ENCODE results near the gene BLVRA. TPM values are rescaled to one million over a fixed set of nuclear protein-coding genes. Genes with fewer than 3 reads are reported as not detected.

The BLVRA gene
- total RNA-seq, 1 donor: 20.6 TPM

DNA sequence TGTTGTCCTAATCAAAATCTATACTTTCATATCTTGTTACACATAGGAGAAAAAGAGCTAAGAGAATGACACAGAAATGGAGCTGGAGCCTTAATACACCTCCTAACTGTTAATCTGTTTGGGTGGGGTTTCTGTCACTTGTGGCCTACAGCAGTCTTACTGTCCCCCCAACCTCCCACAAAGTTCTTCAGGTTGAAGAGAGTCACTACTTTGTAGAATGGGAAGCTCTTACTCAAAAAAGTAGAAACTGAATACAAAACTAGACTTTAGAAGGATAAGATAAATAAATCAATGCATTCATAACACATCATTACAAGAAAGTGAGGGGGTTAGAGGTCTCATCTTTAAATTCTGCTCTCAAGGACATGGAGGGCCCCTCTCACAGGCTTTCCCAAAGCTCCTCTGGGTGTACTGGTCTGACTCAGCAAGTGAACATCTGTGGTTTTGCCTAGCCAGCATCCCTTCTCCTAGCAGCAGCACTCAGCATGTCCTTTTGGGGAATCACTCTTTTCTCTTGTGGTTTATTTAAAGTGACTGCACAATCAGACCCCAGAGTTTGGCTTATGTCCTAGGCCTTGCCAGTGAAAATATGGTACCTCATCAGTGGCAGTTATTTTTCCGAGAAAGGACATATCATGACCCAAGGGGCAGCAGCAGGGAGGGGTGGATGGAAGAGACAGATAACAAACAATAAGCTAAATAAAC lies 2.0 kb upstream of the BLVRA start:
- H3K27me3 ChIP-seq (ENCODE audit: insufficient read depth, low read length): peaks cover 2% of the 10 kb centered on the region
- H3K4me1 ChIP-seq (ENCODE audit: insufficient read depth, low read length): peaks cover 14% of the 10 kb centered on the region
- TF ChIP-seq CTCF (IDR thresholded peaks at IDR 0.05; ENCODE audit: extremely low read depth, low read depth, low read length): no peak
- peak overlapping the region; percentile 9 for H2AFZ ChIP-seq (ENCODE audit: low read length)
- DNase-seq (ENCODE audit: insufficient read length, low spot score, missing footprints): peak; percentile 97
- no peaks in the 10 kb centered on the region for H3K79me2 ChIP-seq (ENCODE audit: insufficient read depth, low read length)
- no peaks in the 10 kb centered on the region for H3K9me3 ChIP-seq (ENCODE audit: low read depth, low read length)
- no peaks in the 10 kb centered on the region for H4K20me1 ChIP-seq (ENCODE audit: insufficient read depth, low read length)
- H3K27ac ChIP-seq (ENCODE audit: low read depth, low read length): no peak overlapping the region
- no peak overlapping the region for H3K4me3 ChIP-seq (ENCODE audit: insufficient read depth, low read length)
- H3K4me2 ChIP-seq (ENCODE audit: insufficient read depth, low read length): peak overlapping the region; percentile 9
- H3K36me3 ChIP-seq (ENCODE audit: insufficient read depth, low read length): no peaks in the 10 kb centered on the region

DNA sequence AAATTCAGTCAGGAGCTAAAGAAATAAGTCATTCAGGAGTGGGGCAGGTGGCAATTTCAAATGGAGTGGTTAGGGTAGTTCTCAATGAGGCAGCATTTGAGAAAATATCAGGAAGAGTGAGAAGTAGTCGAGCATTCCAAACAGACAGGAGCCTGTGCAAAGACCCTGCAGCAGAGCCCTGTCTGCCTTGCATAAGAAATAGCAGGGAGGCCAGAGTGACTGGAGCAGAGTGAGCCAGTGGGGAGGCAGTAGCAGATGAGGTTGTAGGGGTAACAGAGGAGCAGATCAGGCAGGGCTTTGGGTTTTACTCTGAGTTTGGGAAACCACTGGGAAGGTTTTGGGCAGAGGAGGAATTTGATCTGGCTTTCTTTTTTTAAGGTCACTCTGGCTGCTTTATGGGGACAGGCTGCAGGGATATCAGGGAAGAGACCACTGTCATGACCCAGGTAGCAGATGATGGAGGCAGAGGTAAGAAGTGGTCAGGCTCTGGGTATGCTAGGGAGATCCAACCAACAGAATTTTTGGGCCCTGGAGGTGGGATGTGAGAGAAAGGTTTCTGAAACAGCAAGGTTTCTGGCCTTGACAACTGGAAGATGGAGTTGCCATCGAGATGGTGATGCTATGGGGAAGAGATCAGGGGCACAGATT lies 1.3 kb upstream of the BLVRA start:
- H3K27ac ChIP-seq (ENCODE audit: low read depth, low read length): no peak overlapping the region
- H3K36me3 ChIP-seq (ENCODE audit: insufficient read depth, low read length): no peaks in the 10 kb centered on the region
- H3K4me1 ChIP-seq (ENCODE audit: insufficient read depth, low read length): peaks cover 16% of the 10 kb centered on the region
- no peaks in the 10 kb centered on the region for H4K20me1 ChIP-seq (ENCODE audit: insufficient read depth, low read length)
- DNase-seq (ENCODE audit: insufficient read length, low spot score, missing footprints): no peak
- peak overlapping the region; percentile 26 for H2AFZ ChIP-seq (ENCODE audit: low read length)
- H3K27me3 ChIP-seq (ENCODE audit: insufficient read depth, low read length): peaks cover 2% of the 10 kb centered on the region
- TF ChIP-seq CTCF (IDR thresholded peaks at IDR 0.05; ENCODE audit: extremely low read depth, low read depth, low read length): no peak
- no peak overlapping the region for H3K4me2 ChIP-seq (ENCODE audit: insufficient read depth, low read length)
- no peaks in the 10 kb centered on the region for H3K9me3 ChIP-seq (ENCODE audit: low read depth, low read length)
- H3K4me3 ChIP-seq (ENCODE audit: insufficient read depth, low read length): no peak overlapping the region
- H3K79me2 ChIP-seq (ENCODE audit: insufficient read depth, low read length): no peaks in the 10 kb centered on the region

DNA sequence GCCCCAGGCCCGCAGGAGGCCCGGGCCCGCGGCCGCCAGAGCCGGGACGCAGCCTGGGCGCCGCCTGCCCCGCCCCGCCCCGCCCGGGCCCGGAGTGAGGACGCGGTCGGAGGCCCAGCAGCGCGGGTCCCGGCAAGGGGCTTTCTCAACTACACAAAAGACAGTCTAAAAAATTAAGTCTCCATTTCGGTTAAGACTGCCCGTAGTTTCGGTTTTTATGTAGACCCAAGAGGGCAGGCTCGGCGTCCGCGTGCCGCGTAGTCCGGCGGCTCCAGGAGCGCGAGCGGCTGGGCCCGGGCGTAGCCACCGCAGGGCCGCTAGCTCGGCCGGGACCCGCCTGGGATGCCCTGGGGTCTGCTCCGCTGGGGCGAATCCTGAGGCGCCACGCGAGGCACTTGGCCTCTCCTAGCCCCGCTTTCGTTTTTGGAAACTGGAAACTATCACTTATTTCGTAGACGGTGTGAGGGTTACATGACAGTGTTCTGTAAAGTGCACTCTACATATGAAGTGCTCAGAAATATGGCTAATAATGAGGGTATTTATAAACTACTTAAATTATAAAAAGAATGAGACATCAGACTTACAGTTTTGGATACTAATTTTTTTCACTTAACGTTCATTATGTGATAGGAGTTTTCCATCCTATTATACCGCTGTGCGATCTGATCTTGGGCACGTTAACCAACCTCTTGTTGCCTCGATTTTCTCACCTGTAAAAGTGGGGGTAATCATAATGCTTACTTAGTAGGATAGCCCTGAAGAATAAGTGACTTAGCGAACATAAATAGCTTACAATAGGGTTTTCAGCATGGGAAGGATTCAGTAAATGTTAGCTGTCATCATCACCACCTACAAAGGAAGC lies 573 bp downstream of the BLVRA start:
- TF ChIP-seq CTCF (IDR thresholded peaks at IDR 0.05; ENCODE audit: extremely low read depth, low read depth, low read length): no peak
- peak overlapping the region; percentile 80 for H2AFZ ChIP-seq (ENCODE audit: low read length)
- no peaks in the 10 kb centered on the region for H3K9me3 ChIP-seq (ENCODE audit: low read depth, low read length)
- H3K27ac ChIP-seq (ENCODE audit: low read depth, low read length): peak overlapping the region; percentile 63
- peaks cover 3% of the 10 kb centered on the region for H3K79me2 ChIP-seq (ENCODE audit: insufficient read depth, low read length)
- peaks cover 23% of the 10 kb centered on the region for H3K4me1 ChIP-seq (ENCODE audit: insufficient read depth, low read length)
- H3K4me3 ChIP-seq (ENCODE audit: insufficient read depth, low read length): peak overlapping the region; percentile 87
- H3K36me3 ChIP-seq (ENCODE audit: insufficient read depth, low read length): no peaks in the 10 kb centered on the region
- H3K27me3 ChIP-seq (ENCODE audit: insufficient read depth, low read length): no peaks in the 10 kb centered on the region
- DNase-seq (ENCODE audit: insufficient read length, low spot score, missing footprints): peak; percentile 88
- no peaks in the 10 kb centered on the region for H4K20me1 ChIP-seq (ENCODE audit: insufficient read depth, low read length)
- peak overlapping the region; percentile 80 for H3K4me2 ChIP-seq (ENCODE audit: insufficient read depth, low read length)

Data from osteoblast (primary cell).